NCI-H774 (cell line): ENCODE data around the gene CYP26B1.

ENCODE experiments used
- DNase-seq: peaks from one replicate; lab custom pipeline; 2025; lab: John Stamatoyannopoulos, UW

CYP26B1 gene, protein sequence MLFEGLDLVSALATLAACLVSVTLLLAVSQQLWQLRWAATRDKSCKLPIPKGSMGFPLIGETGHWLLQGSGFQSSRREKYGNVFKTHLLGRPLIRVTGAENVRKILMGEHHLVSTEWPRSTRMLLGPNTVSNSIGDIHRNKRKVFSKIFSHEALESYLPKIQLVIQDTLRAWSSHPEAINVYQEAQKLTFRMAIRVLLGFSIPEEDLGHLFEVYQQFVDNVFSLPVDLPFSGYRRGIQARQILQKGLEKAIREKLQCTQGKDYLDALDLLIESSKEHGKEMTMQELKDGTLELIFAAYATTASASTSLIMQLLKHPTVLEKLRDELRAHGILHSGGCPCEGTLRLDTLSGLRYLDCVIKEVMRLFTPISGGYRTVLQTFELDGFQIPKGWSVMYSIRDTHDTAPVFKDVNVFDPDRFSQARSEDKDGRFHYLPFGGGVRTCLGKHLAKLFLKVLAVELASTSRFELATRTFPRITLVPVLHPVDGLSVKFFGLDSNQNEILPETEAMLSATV

DNA sequence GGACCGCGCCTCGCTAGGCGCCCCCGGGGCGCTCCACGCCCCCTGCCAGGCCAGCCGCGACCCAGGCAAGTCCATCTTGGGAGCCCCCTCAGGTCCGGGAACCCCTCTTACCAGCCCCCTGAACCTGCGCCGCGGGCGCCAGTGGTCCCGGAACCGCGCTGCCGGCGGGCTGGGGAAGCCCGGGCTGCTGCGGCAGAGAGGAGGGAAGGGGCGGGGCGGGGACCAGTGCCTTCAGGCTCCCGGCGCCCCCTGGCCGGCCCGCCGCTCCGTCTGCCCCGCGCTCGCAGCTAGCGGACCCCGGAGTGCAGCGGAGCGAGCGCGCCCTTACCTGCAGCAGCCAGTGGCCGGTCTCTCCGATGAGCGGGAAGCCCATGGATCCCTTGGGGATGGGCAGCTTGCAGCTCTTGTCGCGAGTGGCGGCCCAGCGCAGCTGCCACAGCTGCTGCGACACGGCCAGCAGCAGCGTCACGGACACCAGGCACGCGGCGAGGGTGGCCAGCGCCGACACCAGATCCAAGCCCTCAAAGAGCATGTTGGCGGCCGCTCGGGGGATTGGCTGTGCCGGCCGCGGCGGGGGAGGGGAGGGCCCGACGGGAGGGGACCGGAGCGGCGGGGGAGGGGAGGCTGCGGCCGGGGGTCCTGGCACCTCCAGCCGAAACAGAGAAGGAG, at the start of gene CYP26B1:
Gene CYP26B1, minus strand, starts transcription at position 560 of the 669 bp plus-strand sequence. Its CDS starts 28 bp downstream, at position 532.
- no peak for DNase-seq

DNA sequence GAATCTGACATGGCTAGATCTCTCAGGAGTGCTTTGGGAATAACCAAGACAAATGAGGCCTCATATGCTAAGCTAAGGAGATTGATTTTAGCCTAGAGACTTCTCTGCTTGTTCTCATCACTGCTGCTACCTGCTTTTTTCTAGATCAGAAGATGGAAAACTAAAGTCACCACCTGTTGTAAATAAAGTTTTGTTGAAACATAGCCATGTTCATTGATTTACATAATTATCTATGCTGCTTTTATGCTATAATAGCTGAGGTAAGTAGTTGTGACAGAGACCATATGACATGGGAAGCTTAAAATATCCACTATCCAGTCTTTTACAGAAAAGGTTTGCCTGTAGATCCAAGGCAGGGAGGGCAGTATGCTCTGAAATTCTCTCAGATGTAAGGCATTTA, 46.1 kb upstream of the CYP26B1 start:
- DNase-seq: no peak

DNA sequence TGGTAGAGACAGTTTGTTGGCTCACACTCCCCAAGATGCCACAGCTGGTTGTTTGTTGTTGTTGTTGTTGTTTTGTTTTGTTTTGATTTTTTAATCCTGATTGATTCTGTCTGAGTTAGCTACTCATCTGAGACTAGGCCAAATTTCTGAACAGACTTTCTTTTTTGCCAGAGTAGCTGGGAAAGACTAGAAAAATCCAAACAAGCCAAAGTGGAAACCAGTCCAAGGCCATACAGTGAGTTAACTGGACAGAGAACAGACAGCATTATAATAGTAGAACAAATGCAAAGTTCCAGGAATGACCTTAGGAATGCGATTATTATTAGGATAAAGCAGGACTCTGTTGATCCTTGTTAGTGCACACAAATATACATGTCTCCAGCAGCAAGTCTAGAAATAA, 43.8 kb upstream of the CYP26B1 start:
- no peak for DNase-seq

DNA sequence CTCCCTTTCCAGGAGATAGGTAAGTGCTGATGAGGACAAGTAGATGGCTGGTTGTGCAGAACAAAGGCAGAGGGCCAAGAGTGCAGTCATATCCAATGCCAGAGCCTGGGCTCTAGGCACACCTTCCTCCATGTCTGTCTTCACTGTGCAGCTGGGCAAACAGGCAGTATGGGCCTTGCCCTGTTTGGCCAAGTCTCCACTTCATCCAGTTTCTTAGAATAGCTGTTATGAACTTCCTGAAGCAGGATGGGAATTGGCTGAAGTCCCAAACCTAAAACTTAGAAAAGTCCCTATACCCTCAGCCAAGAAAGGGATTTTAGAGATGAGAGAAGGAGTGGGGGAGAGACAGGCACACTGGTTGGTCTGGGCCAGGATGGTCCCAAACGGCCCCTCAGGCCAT, 37.5 kb upstream of the CYP26B1 start:
- no peak for DNase-seq

DNA sequence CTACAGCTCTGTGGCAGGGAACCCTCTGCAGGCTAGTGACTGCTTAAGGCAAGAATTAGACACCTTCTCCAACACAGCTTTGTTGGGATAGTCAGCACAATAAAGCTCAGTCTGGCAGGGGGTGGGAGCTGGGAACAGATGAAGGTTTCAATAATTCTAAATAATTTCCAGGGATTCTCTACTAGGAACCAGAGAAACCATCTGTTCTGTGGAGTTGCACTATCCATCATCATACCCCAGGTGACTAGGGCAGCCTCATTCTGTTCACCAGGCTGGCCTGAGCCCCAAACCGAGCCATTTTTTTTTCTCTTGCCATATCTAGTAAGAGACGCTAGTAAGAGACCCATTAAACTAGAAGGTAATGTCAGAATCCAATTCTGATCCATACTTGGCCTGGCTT, 35.8 kb upstream of the CYP26B1 start:
- DNase-seq: no peak

DNA sequence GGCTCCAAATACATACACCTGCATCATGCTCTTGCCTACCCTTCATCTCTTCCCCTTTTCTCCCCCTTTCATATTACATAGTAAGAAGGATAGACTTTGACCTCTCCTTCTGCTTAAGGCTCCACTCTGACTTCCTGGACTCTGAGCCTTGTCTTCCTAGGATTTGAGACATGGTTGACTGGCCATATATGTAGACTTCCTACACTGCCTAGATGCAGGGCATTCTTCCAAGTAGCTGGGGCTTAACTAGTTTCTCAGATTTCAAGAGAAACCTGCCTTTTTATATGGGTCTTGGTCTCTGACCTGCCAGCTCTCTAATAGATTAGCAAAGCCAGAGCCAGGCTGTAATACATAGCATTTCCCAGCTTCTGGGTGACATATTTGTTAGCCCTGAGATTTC, 35.4 kb upstream of the CYP26B1 start:
- DNase-seq: no peak

DNA sequence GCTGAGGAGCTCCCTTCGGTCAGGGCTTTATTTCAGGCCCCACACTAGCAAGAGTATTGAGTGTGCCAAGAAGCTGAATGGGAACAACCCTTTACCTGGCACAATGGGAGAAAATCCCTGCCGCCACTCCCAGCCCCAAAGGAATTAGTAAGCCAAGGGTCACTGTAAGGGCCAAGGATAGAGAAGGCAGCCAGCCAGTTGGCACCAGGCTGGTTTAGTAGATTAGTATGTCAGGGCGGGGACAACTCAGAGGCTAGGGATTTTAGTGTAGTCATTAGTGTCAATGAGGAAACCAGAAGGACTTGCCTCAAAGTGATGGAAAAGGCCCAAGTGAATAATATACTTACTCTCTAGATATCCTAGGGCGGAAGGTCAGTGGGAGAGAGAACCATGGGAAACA, 34.9 kb upstream of the CYP26B1 start:
- no peak for DNase-seq

DNA sequence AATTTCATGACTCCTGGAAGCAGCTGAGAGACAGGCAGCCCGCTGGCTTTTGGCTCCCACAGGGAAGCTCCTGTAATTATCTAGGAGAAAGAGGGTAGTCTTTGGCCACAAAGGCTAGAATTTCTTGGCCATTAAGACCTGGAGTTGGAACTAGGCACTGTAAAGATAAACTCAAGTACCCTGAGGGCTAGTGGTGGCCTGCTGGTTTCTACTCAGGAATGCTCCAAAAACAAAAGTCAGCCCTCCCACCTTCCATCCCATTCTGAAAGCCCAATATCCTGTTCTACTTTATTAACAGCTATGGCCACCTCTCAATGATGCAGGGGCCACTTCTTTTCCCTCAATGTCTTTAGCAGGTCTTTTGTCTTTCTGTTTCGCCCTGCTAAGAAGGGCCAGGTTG, 34.0 kb upstream of the CYP26B1 start:
- DNase-seq: no peak

DNA sequence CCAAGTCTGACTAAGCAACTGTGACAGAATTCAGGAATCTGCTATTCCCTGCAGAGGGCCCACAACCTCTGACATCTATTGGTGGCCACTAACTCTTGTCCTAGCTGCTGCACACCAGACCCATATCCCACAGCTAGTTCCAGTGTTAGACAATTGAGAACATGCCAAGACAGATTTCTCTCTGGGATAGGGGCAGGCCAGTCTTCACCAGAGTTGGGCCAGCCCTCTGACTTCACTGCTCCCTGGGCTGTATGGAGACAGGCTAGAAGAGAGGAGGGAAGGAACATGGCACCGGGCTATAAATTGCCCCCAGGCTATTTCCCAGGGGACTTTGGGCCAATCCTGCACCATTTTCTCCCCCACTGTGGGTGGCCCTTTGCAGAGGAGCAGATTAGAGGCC, 32.7 kb upstream of the CYP26B1 start:
- no peak for DNase-seq

DNA sequence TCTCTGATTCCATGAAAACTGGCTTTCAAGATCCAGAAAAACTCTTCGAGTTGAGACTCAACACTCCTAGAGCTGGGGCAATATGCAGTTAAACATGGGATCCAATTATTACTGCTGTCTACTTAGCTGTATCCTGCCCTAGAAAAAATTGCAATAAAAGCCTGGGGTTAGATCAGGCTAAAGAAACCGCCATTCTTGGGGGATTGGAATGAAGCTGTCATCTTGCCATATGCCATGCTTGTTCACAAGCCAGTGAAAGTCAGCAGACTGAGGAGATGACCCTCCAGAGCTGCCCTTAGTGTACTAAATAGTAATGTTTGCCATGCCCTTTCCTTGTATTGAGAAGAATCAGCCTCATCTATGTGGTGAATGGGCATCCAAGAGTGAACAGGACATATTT, 30.9 kb upstream of the CYP26B1 start:
- DNase-seq: no peak

DNA sequence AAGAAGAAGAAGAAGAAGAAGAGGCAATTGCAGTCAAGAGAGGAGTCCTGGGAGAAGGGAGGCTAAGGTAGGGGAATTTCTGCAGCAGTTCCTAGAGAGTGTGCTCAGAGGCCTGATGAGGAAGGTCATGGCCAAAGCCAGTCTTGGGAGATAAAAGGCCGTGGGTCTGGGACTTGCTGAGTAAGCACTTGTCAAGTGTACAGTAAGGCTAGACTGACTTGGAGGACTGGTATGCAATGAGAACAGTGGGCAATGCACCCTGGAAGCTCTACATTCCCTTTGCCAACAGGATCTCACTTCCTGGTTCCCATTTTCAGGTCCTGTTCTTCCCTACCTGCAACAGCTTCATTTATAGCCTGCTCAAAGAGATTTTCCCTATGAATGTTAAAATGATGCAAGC, 28.6 kb upstream of the CYP26B1 start:
- no peak for DNase-seq

DNA sequence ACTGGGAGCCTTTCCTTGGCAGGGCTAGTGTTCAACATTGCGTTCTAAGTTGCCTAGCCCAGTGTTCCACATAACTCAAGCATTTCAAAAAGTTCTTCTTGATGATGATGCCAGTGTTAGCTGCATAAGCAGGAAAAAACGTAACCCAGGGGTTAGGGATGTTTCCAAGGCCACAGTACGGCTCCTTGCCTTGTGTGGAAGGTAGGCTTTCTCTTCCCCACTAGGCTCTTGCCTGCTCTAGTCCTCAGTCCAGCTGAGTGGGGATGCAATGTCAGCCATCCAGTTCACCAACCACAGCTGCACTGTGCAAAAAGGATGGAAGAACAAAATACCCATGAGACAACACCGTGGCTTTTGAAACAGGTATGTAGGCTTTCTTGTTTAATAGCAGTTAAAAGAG, 28.0 kb upstream of the CYP26B1 start:
- DNase-seq: no peak

DNA sequence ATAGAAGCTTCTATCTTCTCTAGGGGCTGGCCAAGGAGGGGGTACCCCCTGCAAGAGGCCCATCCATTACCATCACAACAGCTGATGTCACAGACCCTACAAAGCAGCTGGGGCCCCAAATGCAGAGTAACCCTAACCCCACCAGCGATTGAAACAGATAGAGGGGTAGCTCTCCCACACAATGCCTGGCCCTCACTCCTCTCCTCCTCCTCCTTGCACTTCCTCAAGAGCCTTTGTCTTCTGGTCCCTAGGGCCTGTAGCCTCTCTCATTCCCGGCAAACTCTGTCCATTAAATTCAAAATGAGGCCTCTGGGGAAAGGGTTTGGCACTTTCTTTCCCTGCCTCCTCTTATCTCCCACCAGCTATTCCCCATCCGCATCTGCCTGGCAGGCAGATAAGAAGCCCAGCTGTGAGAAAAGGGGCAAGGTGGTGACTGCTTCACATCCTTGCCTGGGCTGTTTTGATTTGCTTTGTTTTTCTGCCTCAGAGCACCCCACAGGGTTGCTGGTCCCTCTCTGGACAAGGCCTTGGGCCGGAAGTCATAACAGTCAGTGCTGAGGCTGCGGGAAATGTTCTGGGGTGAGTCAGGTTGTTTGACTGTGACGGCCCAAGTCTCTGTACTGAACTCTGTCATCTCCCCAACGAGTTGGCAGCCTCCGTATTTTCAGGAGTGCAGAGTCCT, 26.1 kb upstream of the CYP26B1 start:
- DNase-seq: no peak

DNA sequence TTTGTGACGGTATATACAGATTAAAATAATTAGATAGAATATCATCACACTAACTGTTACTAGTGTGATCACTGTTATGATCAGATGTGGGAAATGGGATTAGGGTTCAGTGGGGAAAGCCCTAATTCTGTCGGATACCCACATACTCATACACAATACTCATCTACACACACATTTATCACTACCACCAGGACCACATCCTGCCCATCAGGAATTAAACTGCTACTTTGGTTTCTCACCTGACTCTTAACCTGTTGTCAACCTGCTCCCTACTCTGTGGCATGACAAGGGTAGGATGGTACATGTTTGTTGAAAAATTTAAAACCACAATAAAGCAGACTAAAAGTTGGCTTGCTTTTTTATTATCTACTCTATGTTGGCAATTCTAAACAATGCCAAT, 24.8 kb upstream of the CYP26B1 start:
- no peak for DNase-seq

DNA sequence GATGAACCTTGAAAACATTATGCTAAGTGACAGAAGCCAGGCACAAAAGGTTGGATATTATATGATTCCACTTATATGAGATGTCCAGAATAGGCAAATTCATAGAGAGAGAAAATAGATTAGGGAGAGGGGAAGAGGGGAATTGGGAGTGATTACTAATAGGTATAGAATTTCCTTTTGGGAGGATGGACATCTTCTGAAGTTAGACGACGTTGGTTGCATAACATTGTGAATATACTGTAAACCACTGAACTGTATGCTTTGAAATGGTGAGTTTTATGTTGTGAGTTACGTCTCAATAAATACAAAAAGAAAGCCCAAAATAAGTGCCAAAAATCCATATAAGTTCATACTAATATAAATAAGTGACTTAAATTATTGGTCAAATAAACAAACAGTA, 18.6 kb upstream of the CYP26B1 start:
- no peak for DNase-seq

DNA sequence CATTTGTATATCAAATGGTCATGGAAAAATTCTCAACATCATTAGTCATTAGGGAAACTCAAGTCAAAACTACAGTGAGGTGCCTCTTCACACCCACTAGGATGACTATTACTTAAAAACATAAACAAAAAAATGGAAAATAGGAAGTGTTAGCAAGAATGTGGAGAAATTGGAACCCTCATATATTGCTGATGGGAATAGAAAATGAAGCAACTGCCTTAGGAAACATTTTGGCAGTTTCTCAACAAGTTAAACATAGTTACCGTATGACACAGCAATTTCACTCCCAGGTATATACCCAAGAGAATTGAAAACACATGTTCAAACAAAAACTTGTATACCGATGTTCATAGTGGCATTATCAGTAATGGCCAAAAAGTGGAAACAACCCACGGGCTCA, 18.1 kb upstream of the CYP26B1 start:
- no peak for DNase-seq

DNA sequence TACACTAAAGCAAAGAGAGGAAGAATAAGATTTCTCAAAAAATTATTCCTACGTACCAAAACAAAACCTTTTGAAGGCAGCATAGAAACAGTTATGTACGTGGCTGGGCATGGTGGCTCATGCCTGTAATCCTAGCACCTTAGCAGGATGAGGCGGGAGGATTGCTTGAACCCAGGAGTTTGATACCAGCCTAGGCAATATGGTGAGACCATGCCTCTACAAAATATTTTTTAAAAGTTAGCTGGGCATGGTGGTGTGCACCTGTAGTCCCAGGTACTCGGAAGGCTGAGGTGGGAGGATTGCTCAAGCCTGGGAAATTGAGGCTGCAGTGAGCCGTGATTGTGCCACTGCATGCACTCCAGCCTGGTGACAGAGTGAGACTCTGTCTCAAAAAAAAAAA, 14.9 kb upstream of the CYP26B1 start:
- no peak for DNase-seq

DNA sequence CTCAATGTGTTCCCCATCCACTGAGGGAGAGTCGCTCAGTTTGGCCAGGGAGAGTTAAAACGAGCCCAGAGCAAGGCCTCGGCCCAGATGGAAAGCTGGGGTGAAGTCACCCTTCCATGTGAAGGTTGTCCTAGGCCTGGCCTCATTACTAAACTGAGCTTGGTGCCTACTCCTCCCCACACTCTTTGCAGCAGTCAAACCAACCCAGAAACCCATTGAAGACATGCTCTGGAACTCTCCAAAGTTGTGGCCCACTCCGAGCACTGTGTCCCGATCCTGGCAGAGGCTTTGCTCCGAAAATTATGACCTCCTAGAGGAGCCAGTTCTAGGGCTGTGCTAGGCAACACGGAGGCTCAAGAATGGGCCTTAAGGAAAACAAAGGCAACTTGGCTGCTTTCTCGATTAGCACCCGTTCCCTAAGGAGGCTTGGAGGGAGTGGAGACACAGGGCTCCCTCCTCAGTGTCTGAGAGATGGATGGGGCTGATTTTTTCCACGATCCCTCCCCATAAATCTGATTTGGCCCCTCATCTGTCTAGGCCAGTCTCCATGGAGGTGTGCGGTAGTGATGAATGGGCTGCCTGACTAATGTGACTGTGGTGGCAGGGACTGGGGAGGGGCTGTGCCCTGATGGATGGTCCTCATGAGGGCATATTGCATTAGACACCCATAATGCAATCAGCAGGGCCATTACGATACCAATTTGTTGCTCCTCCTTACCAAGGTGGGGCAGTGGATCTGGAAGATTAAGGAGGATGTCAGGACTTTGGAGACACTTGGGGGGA, 11.7 kb upstream of the CYP26B1 start:
- DNase-seq: no peak

DNA sequence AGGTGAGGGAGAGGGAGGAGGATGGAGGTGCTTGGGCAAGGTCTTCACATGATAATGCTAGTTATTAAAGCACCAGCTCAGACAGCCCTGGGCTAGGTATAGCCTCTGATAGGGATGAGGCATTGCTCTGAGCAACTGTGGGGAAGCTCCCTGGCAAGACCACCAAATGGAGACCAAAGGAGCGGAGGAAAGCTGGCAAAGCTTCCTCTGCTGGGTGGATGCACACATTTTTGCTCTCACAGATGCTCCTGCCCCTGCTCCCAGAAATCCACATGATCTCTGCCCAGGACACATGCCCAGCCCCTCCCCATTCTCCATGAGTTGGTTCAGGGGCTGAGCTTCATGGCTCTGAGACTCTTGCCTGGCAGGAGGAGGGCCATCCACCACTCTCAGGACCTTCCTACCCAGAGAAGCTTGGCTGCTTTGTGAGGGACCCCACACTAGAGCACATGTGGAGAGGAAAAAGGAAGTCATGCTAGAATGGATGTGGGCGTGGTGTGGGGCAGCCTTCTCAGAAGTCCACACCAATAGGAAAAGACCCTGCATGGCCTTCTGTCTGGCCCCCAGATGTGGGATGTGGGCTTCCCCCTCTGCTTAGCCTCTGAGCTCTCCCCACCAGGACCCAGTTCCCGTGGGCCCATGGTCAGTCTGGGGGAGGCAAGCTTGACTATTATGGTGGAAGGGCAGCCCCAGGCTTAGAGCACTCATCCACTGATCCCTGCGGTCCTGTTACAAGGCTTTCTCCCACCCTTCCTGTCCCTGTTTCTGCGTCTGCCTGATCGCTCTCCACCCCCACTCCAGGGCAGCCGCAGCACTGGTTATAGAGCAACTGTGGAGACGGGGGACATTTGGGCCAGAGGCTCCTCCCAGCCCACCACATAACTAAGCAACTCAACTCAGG, 10.5 kb upstream of the CYP26B1 start:
- no peak for DNase-seq

DNA sequence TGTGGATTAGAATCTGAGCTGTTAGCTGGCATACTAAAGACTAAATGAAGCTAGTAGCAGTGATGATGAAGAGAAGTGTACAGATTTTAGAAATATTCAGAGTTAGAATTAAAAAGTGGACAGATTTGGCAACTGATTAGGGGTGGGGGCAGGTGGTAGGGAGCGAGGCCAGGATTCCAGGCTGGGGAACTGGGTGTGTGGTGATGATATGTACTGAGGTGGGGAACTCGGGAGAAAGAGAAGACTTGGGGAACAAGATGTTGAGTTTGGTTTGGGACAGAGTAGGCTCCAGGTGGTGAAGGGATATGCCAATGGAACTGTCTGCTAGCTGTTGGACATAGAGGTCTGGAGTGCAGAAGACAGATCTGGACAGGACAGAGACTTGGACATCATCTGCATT, 9.2 kb upstream of the CYP26B1 start:
- no peak for DNase-seq

DNA sequence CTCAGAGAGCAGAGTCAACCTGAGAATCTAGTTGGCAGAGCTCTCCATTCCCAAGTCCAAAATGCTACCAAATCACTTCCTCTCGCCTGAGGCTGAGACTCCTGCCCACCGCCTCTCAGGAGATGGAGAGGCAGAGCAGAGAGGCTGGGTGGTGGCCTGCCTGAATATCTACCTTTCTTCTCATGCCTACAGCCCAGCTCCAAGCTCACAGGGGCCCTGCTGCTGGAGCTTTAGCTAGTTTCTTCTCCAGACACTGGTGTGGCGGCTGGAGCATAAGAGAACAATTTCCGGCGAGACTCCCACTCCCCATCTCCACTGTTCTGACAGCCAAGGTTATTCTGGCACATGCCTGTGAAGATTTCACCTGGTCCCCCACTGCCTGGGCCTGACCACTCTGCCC, 8.1 kb upstream of the CYP26B1 start:
- DNase-seq: no peak
